AG08396 (cell line): ENCODE data around the gene AP3B2.
"Not testable (repeated sequence)": the region's sequence is repeated elsewhere in the genome, so short reads cannot be mapped to it uniquely, and the experiment has no call there.

Experiments
- DNase-seq: peaks from one replicate; pipeline ENCODE4 v3.0.0; 2012; ENCODE audit warnings: low spot score, mixed read lengths

AP3B2 gene

GRCh38 chr15:82649226-82649999 lies 60.3 kb downstream of the AP3B2 start:
- DNase-seq = no peak

GRCh38 chr15:82648257-82649103 lies 61.2 kb downstream of the AP3B2 start:
- peak; percentile 23 for DNase-seq

GRCh38 chr15:82647835-82648256 lies 61.8 kb downstream of the AP3B2 start:
- DNase-seq = no peak

- DNase-seq = peak; percentile 94
Observed at GRCh38 chr15:82647045-82647834, 62.4 kb downstream of the AP3B2 start, which contains the start of gene CPEB1. Gene CPEB1, minus strand, starts transcription at chr15:82647363. Its CDS starts 18,904 bp downstream, at chr15:82628459.

- DNase-seq = no peak
Observed at GRCh38 chr15:82646250-82647044, 63.2 kb downstream of the AP3B2 start.

GRCh38 chr15:82644967-82645852 lies 64.5 kb downstream of the AP3B2 start:
- DNase-seq = not testable (repeated sequence)

- peak; percentile 24 for DNase-seq
Observed at GRCh38 chr15:82643992-82644391, 65.7 kb downstream of the AP3B2 start.

GRCh38 chr15:82642656-82643055 lies 67.0 kb downstream of the AP3B2 start:
- DNase-seq = no peak

- no peak for DNase-seq
Observed at GRCh38 chr15:82641129-82641798, 68.4 kb downstream of the AP3B2 start.

GRCh38 chr15:82640672-82641071 lies 69.0 kb downstream of the AP3B2 start:
- DNase-seq = no peak

- no peak for DNase-seq
Observed at GRCh38 chr15:82635798-82636197, 73.9 kb downstream of the AP3B2 start.

GRCh38 chr15:82630033-82630432 lies 79.6 kb downstream of the AP3B2 start:
- DNase-seq = no peak

- DNase-seq = peak; percentile 24
Observed at GRCh38 chr15:82625136-82625535, 84.5 kb downstream of the AP3B2 start.

- no peak for DNase-seq
Observed at GRCh38 chr15:82624438-82624837, 85.2 kb downstream of the AP3B2 start.

GRCh38 chr15:82624008-82624407 lies 85.7 kb downstream of the AP3B2 start:
- peak; percentile 63 for DNase-seq

- peak; percentile 9 for DNase-seq
Observed at GRCh38 chr15:82621970-82622369, 87.7 kb downstream of the AP3B2 start.

- DNase-seq = no peak
Observed at GRCh38 chr15:82613747-82614146, 95.9 kb downstream of the AP3B2 start.

- no peak for DNase-seq
Observed at GRCh38 chr15:82611348-82611747, 98.3 kb downstream of the AP3B2 start.
